Mammary epithelial cell (primary cell): Measurements from ENCODE around the gene TTLL7.

ENCODE experiments used
- EZH2 ChIP-seq: IDR thresholded peaks from 2 replicates; pipeline ENCODE4 v1.6.1; 2012; ENCODE audit warnings: low read length, inconsistent platforms, borderline replicate concordance
- TF ChIP-seq, protein P1 (sequence below), 2 donors: IDR thresholded peaks in 1 of 2; conservative IDR thresholded peaks in 1 of 2; 2 replicates each; pipeline ENCODE4 v1.5.1; 2011 to 2012; ENCODE audit warnings: inconsistent platforms in 2 of 2, low read length in 2 of 2, mild to moderate bottlenecking in 2 of 2, control low read depth in 1 of 2, low read depth in 1 of 2; ENCODE audit not compliant: insufficient read depth in 1 of 2; ENCODE audit errors: extremely low read depth in 1 of 2

DNA sequence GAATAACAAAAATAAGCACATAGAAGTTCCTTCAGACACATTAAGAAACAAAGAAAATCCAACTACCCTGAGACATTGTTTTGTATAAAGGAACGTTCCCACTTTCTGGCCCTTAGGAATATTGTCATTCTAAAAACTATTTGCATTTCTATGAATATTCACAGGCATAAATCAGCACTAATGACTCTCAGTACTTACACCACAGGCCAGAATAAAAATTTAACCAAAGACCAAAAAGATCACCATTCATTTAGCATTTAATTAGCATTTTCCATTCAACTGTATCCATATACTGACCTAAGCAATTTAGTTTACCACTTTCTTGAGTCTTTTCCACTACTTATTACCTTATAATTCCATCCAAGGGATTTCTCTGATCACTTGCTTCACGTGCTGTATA lies 75.4 kb downstream of the TTLL7 start:
- TF ChIP-seq, protein P1, sequence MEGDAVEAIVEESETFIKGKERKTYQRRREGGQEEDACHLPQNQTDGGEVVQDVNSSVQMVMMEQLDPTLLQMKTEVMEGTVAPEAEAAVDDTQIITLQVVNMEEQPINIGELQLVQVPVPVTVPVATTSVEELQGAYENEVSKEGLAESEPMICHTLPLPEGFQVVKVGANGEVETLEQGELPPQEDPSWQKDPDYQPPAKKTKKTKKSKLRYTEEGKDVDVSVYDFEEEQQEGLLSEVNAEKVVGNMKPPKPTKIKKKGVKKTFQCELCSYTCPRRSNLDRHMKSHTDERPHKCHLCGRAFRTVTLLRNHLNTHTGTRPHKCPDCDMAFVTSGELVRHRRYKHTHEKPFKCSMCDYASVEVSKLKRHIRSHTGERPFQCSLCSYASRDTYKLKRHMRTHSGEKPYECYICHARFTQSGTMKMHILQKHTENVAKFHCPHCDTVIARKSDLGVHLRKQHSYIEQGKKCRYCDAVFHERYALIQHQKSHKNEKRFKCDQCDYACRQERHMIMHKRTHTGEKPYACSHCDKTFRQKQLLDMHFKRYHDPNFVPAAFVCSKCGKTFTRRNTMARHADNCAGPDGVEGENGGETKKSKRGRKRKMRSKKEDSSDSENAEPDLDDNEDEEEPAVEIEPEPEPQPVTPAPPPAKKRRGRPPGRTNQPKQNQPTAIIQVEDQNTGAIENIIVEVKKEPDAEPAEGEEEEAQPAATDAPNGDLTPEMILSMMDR (conservative IDR thresholded peaks at IDR 0.05 in 1 of 2, IDR thresholded peaks at IDR 0.05 in 1 of 2; ENCODE audit: extremely low read depth in 1 of 2, insufficient read depth in 1 of 2, low read depth in 1 of 2, low read length in 2 of 2), result no peak
- TF ChIP-seq EZH2, result no peak
